BE2C (cell line): ENCODE data around the gene P3H2.

Experiments
- DNase-seq: peaks from one replicate; pipeline ENCODE4 v3.0.0-alpha.2; 2020
- H3K27me3 ChIP-seq: fragments of 250-450 bp; sonication (Bioruptor Pico); 2 replicates; pipeline ENCODE4 v1.5.1; 2020; ENCODE audit warnings: mild to moderate bottlenecking
- H3K36me3 ChIP-seq: fragments of 250-450 bp; sonication (Bioruptor Pico); 2 replicates; pipeline ENCODE4 v1.5.1; 2020; ENCODE audit warnings: mild to moderate bottlenecking
- H3K4me1 ChIP-seq: fragments of 250-450 bp; sonication (Bioruptor Pico); 2 replicates; pipeline ENCODE4 v1.5.1; 2020
- H3K4me3 ChIP-seq: 2 replicates; pipeline ENCODE4 v1.5.1; 2011; ENCODE audit warnings: low read depth, low read length
- H3K9me3 ChIP-seq: fragments of 250-450 bp; sonication (Bioruptor Pico); 2 replicates; pipeline ENCODE4 v1.5.1; 2020
- CTCF ChIP-seq: IDR thresholded peaks from 2 replicates; pipeline ENCODE4 v1.5.1; 2012; ENCODE audit warnings: mild to moderate bottlenecking, low read depth, low read length

The P3H2 gene

GRCh38 chr3:190127797-190128196 lies 7.1 kb upstream of the P3H2 start:
- no peaks in the 10 kb centered on the region for H3K36me3 ChIP-seq
- no peaks in the 10 kb centered on the region for H3K9me3 ChIP-seq
- no peaks in the 10 kb centered on the region for H3K27me3 ChIP-seq
- TF ChIP-seq CTCF = no peak
- no peak overlapping the region for H3K4me3 ChIP-seq
- H3K4me1 ChIP-seq = no peaks in the 10 kb centered on the region
- no peak for DNase-seq

- no peaks in the 10 kb centered on the region for H3K9me3 ChIP-seq
- no peaks in the 10 kb centered on the region for H3K4me1 ChIP-seq
- no peak for TF ChIP-seq CTCF
- no peaks in the 10 kb centered on the region for H3K36me3 ChIP-seq
- no peak for DNase-seq
- H3K4me3 ChIP-seq = no peak overlapping the region
- H3K27me3 ChIP-seq = no peaks in the 10 kb centered on the region
These were observed 6.5 kb upstream of the P3H2 start for GRCh38 chr3:190127195-190127594.

GRCh38 chr3:190125436-190126068 lies 4.9 kb upstream of the P3H2 start:
- peaks cover 3% of the 10 kb centered on the region for H3K27me3 ChIP-seq
- DNase-seq = no peak
- no peaks in the 10 kb centered on the region for H3K4me1 ChIP-seq
- no peaks in the 10 kb centered on the region for H3K9me3 ChIP-seq
- no peaks in the 10 kb centered on the region for H3K36me3 ChIP-seq
- no peak overlapping the region for H3K4me3 ChIP-seq
- no peak for TF ChIP-seq CTCF

GRCh38 chr3:190124067-190124466 lies 3.4 kb upstream of the P3H2 start:
- Histone ChIP-seq H3K27me3 (peaks cover 18% of the 10 kb centered on the region), H3K4me3 (no peak overlapping the region), H3K36me3 (no peaks in the 10 kb centered on the region), H3K9me3 (no peaks in the 10 kb centered on the region), H3K4me1 (no peaks in the 10 kb centered on the region)
- no peak for TF ChIP-seq CTCF
- no peak for DNase-seq

GRCh38 chr3:190122198-190122771 lies 1.6 kb upstream of the P3H2 start:
- Histone ChIP-seq H3K9me3 (no peaks in the 10 kb centered on the region), H3K27me3 (peaks cover 20% of the 10 kb centered on the region), H3K36me3 (no peaks in the 10 kb centered on the region), H3K4me3 (no peak overlapping the region), H3K4me1 (no peaks in the 10 kb centered on the region)
- DNase-seq = no peak
- no peak for TF ChIP-seq CTCF

GRCh38 chr3:190121383-190121782 lies 686 bp upstream of the P3H2 start:
- Histone ChIP-seq H3K27me3 (peaks cover 20% of the 10 kb centered on the region), H3K4me1 (no peaks in the 10 kb centered on the region), H3K36me3 (no peaks in the 10 kb centered on the region), H3K9me3 (no peaks in the 10 kb centered on the region), H3K4me3 (no peak overlapping the region)
- no peak for TF ChIP-seq CTCF
- no peak for DNase-seq
